IPS DF 6.9 (cell line): ENCODE measurements around the gene FBXO40.

Experiments
- DNase-seq: peaks from one replicate; pipeline ENCODE4 v3.0.0-alpha.2; 2013; ENCODE audit warnings: low read depth, low spot score
- H3K27ac ChIP-seq: one replicate; pipeline ENCODE4 v1.5.1; 2013; ENCODE audit warnings: low read length, control low read depth
- H3K27me3 ChIP-seq: 2 replicates; pipeline ENCODE4 v1.6.1; 2013; ENCODE audit warnings: mild to moderate bottlenecking, low read length; ENCODE audit not compliant: control insufficient read depth, insufficient read depth
- H3K36me3 ChIP-seq: 2 replicates; pipeline ENCODE4 v1.6.1; 2013; ENCODE audit warnings: low read length; ENCODE audit not compliant: control insufficient read depth, insufficient read depth
- H3K4me1 ChIP-seq: 2 replicates; pipeline ENCODE4 v1.6.1; 2013; ENCODE audit warnings: low read length; ENCODE audit not compliant: control insufficient read depth, insufficient read depth
- H3K4me3 ChIP-seq: 2 replicates; pipeline ENCODE4 v1.5.1; 2013; ENCODE audit warnings: mild to moderate bottlenecking, low read length
- H3K9me3 ChIP-seq: 2 replicates; pipeline ENCODE4 v1.6.1; 2013; ENCODE audit warnings: low read length, inconsistent platforms; ENCODE audit not compliant: control insufficient read depth, insufficient read depth
- WGBS: extraction: QIAGEN DNeasy Blood & Tissue Kit; methylation state at CpG from one replicate; pipeline ENCODE4 v1.1.7; 2013; ENCODE audit warnings: mixed read lengths, missing lambda C conversion rate; ENCODE audit not compliant: insufficient read length, insufficient coverage; 5-methylcytosine and 5-hydroxymethylcytosine counted together

FBXO40 gene

GRCh38 chr3:121592856-121593702 lies at the start of gene FBXO40:
Gene FBXO40 (plus strand): TSS chr3:121593379. CDS start chr3:121620576, 27,197 bp downstream.
- peak within 1 kb of the TSS; percentile 56 for H3K27ac ChIP-seq

GRCh38 chr3:121545049-121545573 lies 48.1 kb upstream of the FBXO40 start:
- Histone ChIP-seq H3K27me3 (no peaks in the 10 kb centered on the region), H3K36me3 (peaks cover 3% of the 10 kb centered on the region; the same call in 1 of the 2 replicates), H3K9me3 (no peaks in the 10 kb centered on the region), H3K27ac (no peak overlapping the region), H3K4me3 (peak overlapping the region; percentile 97), H3K4me1 (no peaks in the 10 kb centered on the region)
- no CpG with 5 or more reads among the region's 18 CpGs for WGBS
- DNase-seq = no peak

More at GRCh38 chr3:121592856-121593702, at the start of gene FBXO40:
- Histone ChIP-seq H3K27me3 (no peaks in the 10 kb centered on the region), H3K36me3 (no peaks in the 10 kb centered on the region), H3K9me3 (no peaks in the 10 kb centered on the region), H3K4me3 (no peak within 1 kb of the TSS), H3K4me1 (peaks cover 5% of the 10 kb centered on the region; the same call in 1 of the 2 replicates)
- no CpG with 5 or more reads among the region's 11 CpGs for WGBS
- DNase-seq = peak; percentile 99

- Histone ChIP-seq H3K4me3 (peak within 1 kb of the TSS; percentile 97), H3K9me3 (no peaks in the 10 kb centered on the region), H3K27me3 (no peaks in the 10 kb centered on the region), H3K27ac (no peak within 1 kb of the TSS), H3K4me1 (no peaks in the 10 kb centered on the region), H3K36me3 (peaks cover 3% of the 10 kb centered on the region; the same call in 1 of the 2 replicates)
- WGBS = no CpG with 5 or more reads among the region's 42 CpGs
- DNase-seq = peak; percentile 68
Measured at GRCh38 chr3:121545574-121546455, 47.4 kb upstream of the FBXO40 start, which contains the start of gene POLQ. Gene POLQ (minus strand): TSS chr3:121545988. CDS start chr3:121545877, 111 bp downstream.

GRCh38 chr3:121552379-121552778 lies 40.8 kb upstream of the FBXO40 start:
- Histone ChIP-seq H3K4me3 (no peak overlapping the region), H3K36me3 (no peaks in the 10 kb centered on the region), H3K4me1 (no peaks in the 10 kb centered on the region), H3K9me3 (no peaks in the 10 kb centered on the region), H3K27me3 (no peaks in the 10 kb centered on the region), H3K27ac (no peak overlapping the region)
- no CpG with 5 or more reads among the region's 4 CpGs for WGBS
- DNase-seq = no peak

- DNase-seq = no peak
- Histone ChIP-seq H3K27ac (no peak overlapping the region), H3K27me3 (no peaks in the 10 kb centered on the region), H3K4me3 (no peak overlapping the region), H3K9me3 (no peaks in the 10 kb centered on the region), H3K4me1 (no peaks in the 10 kb centered on the region), H3K36me3 (no peaks in the 10 kb centered on the region)
- no CpG with 5 or more reads among the region's 3 CpGs for WGBS
Measured at GRCh38 chr3:121552797-121553196, 40.4 kb upstream of the FBXO40 start.

- Histone ChIP-seq H3K36me3 (no peaks in the 10 kb centered on the region), H3K4me3 (no peak overlapping the region), H3K4me1 (no peaks in the 10 kb centered on the region), H3K27ac (no peak overlapping the region), H3K9me3 (no peaks in the 10 kb centered on the region), H3K27me3 (no peaks in the 10 kb centered on the region)
- DNase-seq = no peak
- WGBS = no CpG with 5 or more reads among the region's 5 CpGs
Measured at GRCh38 chr3:121557426-121557934, 35.7 kb upstream of the FBXO40 start.

GRCh38 chr3:121562148-121562547 lies 31.0 kb upstream of the FBXO40 start:
- Histone ChIP-seq H3K36me3 (no peaks in the 10 kb centered on the region), H3K4me1 (no peaks in the 10 kb centered on the region), H3K4me3 (no peak overlapping the region), H3K9me3 (no peaks in the 10 kb centered on the region), H3K27me3 (no peaks in the 10 kb centered on the region), H3K27ac (no peak overlapping the region)
- DNase-seq = no peak

- no peaks in the 10 kb centered on the region for H3K9me3 ChIP-seq
- H3K4me3 ChIP-seq = no peak overlapping the region
- no peak for DNase-seq
- no peak overlapping the region for H3K27ac ChIP-seq
- H3K36me3 ChIP-seq = no peaks in the 10 kb centered on the region
- no peaks in the 10 kb centered on the region for H3K27me3 ChIP-seq
- WGBS = no CpG with 5 or more reads among the region's 9 CpGs
- H3K4me1 ChIP-seq = no peaks in the 10 kb centered on the region; the same call in 1 of the 2 replicates
Measured at GRCh38 chr3:121566773-121567172, 26.4 kb upstream of the FBXO40 start.

GRCh38 chr3:121567649-121568048 lies 25.5 kb upstream of the FBXO40 start, which contains the start of gene ARGFX:
Gene ARGFX (plus strand): TSS chr3:121567949. CDS start chr3:121570714, 2,765 bp downstream.
- Histone ChIP-seq H3K27me3 (no peaks in the 10 kb centered on the region), H3K4me1 (no peaks in the 10 kb centered on the region; the same call in 1 of the 2 replicates), H3K27ac (no peak within 1 kb of the TSS), H3K4me3 (no peak within 1 kb of the TSS), H3K9me3 (no peaks in the 10 kb centered on the region), H3K36me3 (no peaks in the 10 kb centered on the region)
- no CpG with 5 or more reads among the region's 5 CpGs for WGBS
- no peak for DNase-seq

GRCh38 chr3:121574449-121574848 lies 18.7 kb upstream of the FBXO40 start:
- no peak for DNase-seq
- no CpG with 5 or more reads among the region's 6 CpGs for WGBS
- H3K4me3 ChIP-seq = no peak overlapping the region
- no peaks in the 10 kb centered on the region for H3K36me3 ChIP-seq
- H3K27ac ChIP-seq = no peak overlapping the region
- no peaks in the 10 kb centered on the region; the same call in 1 of the 2 replicates for H3K4me1 ChIP-seq
- H3K9me3 ChIP-seq = no peaks in the 10 kb centered on the region
- H3K27me3 ChIP-seq = no peaks in the 10 kb centered on the region
